Activated CD8-positive, alpha-beta memory T cell treated with anti-CD3 and anti-CD28 coated beads for 24 hours (primary cell): ENCODE results near the gene MYG1.
"Not testable (repeated sequence)": the region's sequence is repeated elsewhere in the genome, so short reads cannot be mapped to it uniquely, and the experiment has no call there.

Source experiments
- DNase-seq: peaks from one replicate; pipeline ENCODE4 v3.0.0-alpha.2; 2020

The MYG1 gene

GRCh38 chr12:53328043-53328435 is 28.5 kb downstream of the MYG1 start:
- DNase-seq = no peak

- DNase-seq = no peak
Observed at GRCh38 chr12:53330671-53331070, 31.2 kb downstream of the MYG1 start.

GRCh38 chr12:53332339-53332738 is 32.8 kb downstream of the MYG1 start:
- not testable (repeated sequence) for DNase-seq

GRCh38 chr12:53332744-53333143 is 33.2 kb downstream of the MYG1 start:
- no peak for DNase-seq

- no peak for DNase-seq
Observed at GRCh38 chr12:53333289-53333688, 33.8 kb downstream of the MYG1 start.

- DNase-seq = no peak
Observed at GRCh38 chr12:53333845-53334244, 34.4 kb downstream of the MYG1 start.

GRCh38 chr12:53334822-53335221 is 35.3 kb downstream of the MYG1 start:
- DNase-seq = no peak

- no peak for DNase-seq
Observed at GRCh38 chr12:53336181-53336681, 36.7 kb downstream of the MYG1 start, which contains the start of gene SP7. Gene SP7 (minus strand): TSS chr12:53336354. CDS start chr12:53335646, 708 bp downstream.

- no peak for DNase-seq
Observed at GRCh38 chr12:53338017-53338416, 38.5 kb downstream of the MYG1 start.

GRCh38 chr12:53338916-53339315 is 39.4 kb downstream of the MYG1 start:
- DNase-seq = no peak

- DNase-seq = no peak
Observed at GRCh38 chr12:53340398-53340797, 40.9 kb downstream of the MYG1 start.

GRCh38 chr12:53343449-53343848 is 44.0 kb downstream of the MYG1 start:
- DNase-seq = no peak

- DNase-seq = no peak
Observed at GRCh38 chr12:53343969-53344368, 44.5 kb downstream of the MYG1 start.

- DNase-seq = peak; percentile 67
Observed at GRCh38 chr12:53344487-53344823, 45.0 kb downstream of the MYG1 start.

- DNase-seq = peak; percentile 83
Observed at GRCh38 chr12:53344824-53345485, 45.5 kb downstream of the MYG1 start.

GRCh38 chr12:53345486-53346188 is 46.1 kb downstream of the MYG1 start:
- peak; percentile 62 for DNase-seq

GRCh38 chr12:53346491-53346890 is 47.0 kb downstream of the MYG1 start:
- no peak for DNase-seq

GRCh38 chr12:53347905-53348304 is 48.4 kb downstream of the MYG1 start:
- DNase-seq = no peak

- DNase-seq = peak; percentile 91
Observed at GRCh38 chr12:53352331-53353256, 53.1 kb downstream of the MYG1 start.

- no peak for DNase-seq
Observed at GRCh38 chr12:53353257-53353655, 53.8 kb downstream of the MYG1 start.

GRCh38 chr12:53355121-53355520 is 55.6 kb downstream of the MYG1 start:
- DNase-seq = no peak
